Esophagus mucosa (tissue), 1 donor: ENCODE results near the gene BCLAF1. TPM values are rescaled to one million over a fixed set of nuclear protein-coding genes. Genes with fewer than 3 reads are reported as not detected.

Experiments used
- ATAC-seq: fragments of 200-7000 bp; cut with Tn5 transposase; one replicate; pipeline ENCODE4 v1.9.1; 2020
- total RNA-seq: library from RNA; stranded (reverse); gene quantifications from one replicate; pipeline ENCODE4 v1.2.4, GENCODE V29; 2023
- donor health status: DM: yes; HTN: yes; CAD: no.

BCLAF1 gene
- total RNA-seq, result 80.9 TPM

DNA sequence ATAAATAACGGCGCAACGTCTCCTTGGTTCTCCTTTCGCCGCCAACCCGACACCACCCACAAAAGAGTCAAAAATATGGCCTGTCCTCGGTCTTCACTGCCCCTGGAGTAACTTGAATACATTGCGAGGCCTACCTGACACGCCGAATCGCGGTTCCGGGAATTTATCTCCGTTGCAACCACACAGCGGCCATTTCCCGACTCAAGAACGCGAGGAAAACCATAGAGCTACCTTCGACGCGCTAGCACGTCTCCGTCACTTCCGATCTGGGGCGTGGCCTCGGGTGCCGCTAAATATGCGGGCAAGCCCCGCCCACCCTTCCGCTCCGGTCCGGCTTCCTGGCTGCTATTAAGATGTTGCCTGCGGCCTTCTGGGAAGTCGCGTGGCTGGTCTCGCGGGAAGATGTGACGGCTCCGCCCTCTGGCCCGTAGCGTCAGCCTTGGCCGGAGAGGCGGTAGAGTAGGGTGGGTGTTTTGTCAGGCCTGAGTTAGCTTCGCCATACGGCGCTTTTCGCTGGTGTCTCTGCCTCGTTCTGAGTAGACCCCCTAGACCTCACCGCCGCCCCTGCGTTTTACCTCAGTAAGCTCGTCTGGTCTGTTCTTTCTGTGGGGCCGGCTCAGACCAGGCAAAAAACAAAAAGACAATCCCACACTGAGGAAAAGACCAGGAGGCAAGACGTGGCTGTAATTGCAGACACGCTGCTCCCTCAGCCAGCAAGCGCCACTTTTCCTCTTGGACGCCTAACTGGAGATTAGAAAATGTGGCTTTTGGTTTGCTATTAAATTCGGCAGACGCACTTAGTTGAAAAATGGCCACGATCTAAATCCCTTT, at the start of gene BCLAF1:
BCLAF1 (minus strand) TSS at position 268 of the 831 bp plus-strand sequence. CDS start 9,980 bp downstream, outside the sequence.
- peak; percentile 97 for ATAC-seq

GRCh38 chr6:136338486-136338885, 48.8 kb upstream of the BCLAF1 start:
- no peak for ATAC-seq

DNA sequence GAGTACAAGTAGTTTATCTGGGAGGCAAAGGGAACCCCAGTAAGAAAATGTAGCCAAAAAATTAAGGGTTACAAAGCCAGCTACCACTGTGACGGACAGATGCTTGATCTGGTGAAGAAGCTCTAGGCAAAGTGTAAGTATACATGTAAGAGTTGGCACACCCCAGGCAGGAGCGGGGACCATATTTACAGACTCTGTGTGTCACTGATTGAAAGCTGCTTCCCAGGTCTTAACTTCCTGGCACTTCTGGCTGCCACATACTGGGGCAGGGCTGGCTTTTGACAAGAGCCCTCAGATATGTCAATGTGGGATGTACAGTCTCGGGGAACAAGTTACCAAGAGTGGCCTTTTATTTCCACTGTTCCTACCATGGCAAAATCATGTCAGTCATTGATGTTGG, 48.0 kb upstream of the BCLAF1 start:
- no peak for ATAC-seq

- no peak for ATAC-seq
Observed at GRCh38 chr6:136337121-136337520, 47.5 kb upstream of the BCLAF1 start.

GRCh38 chr6:136335736-136336363, 46.2 kb upstream of the BCLAF1 start:
- no peak for ATAC-seq

- ATAC-seq, result no peak
Observed at GRCh38 chr6:136334853-136335252, 45.2 kb upstream of the BCLAF1 start.

GRCh38 chr6:136334465-136334846, 44.8 kb upstream of the BCLAF1 start:
- no peak for ATAC-seq

DNA sequence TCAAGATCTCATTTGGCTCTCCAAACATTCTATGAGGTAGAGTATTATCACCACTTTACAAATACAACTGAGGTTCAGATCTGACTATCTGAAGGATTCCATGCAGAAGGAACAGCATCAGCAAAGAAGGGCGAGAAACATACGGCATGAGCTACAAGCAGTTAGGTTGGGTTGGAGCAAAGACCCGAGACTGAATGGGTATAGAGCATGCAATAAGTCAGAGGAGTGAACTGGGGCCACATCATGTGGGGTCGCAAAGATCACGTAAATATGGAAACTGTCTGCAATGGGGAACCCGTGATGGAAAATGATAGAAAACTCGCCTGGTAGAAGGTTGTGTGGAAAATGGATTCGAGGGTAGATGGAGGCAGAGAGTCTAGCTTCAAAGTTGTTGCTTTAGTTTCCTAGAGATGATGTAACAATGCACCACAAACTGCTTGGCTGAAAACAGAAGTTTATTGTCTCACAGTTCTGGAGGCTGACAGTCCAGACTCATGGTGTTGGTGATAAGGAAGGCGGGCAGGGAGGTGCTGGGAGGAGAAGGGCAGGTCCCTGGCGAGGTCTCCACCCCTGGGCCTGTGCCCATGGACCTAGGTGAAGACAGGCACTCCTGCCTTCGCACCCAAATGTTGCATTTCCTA, 44.3 kb upstream of the BCLAF1 start:
- no peak for ATAC-seq

DNA sequence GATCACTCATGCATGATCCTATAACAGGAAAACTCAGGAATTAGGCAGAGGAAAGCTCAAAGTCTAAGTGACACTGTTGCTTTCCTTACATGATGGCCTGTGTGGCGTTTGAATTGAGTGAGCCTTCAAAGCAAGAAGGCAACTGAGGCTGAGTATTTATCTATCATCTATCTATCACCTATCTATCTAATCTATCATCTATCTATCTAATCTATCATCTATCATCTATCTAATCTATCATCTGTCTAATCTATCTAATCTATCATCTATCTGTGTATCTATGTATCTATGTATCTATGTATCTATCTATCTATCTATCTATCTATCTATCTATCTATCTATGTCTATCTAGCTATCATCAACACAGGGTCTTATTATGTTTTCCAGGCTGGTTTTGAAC, 41.8 kb upstream of the BCLAF1 start:
- no peak for ATAC-seq

GRCh38 chr6:136330634-136331033, 41.0 kb upstream of the BCLAF1 start:
- no peak for ATAC-seq

DNA sequence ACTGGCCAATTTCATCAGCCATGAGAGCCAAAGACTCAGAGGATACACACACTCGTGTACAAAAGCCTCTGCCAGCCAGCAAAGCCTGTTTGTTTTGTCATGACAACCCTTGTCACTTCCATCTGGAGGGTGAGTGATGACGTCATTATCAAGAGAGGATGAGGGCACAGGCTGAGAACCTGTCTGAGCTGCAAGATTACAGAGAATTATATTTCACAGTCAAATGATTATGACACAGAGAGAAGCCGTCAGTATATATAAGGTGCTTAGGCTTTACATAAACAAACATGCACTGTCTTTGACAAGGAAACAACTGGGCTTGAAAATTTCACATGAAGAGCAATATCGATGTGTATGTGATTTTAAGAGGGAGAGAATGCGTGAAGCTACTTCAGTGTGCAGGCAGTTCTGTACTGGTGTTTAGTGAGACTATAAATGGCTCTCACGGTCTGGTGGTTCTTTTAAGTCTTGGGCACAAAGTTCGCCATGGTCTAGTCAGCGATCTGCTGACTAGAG, 36.5 kb upstream of the BCLAF1 start:
- peak; percentile 96 for ATAC-seq

GRCh38 chr6:136324686-136325380, 35.2 kb upstream of the BCLAF1 start:
- ATAC-seq, result no peak

GRCh38 chr6:136323431-136324112, 33.9 kb upstream of the BCLAF1 start:
- no peak for ATAC-seq

GRCh38 chr6:136319732-136320131, 30.1 kb upstream of the BCLAF1 start:
- no peak for ATAC-seq

GRCh38 chr6:136318676-136319075, 29.0 kb upstream of the BCLAF1 start:
- no peak for ATAC-seq

GRCh38 chr6:136317971-136318370, 28.3 kb upstream of the BCLAF1 start:
- ATAC-seq, result no peak

DNA sequence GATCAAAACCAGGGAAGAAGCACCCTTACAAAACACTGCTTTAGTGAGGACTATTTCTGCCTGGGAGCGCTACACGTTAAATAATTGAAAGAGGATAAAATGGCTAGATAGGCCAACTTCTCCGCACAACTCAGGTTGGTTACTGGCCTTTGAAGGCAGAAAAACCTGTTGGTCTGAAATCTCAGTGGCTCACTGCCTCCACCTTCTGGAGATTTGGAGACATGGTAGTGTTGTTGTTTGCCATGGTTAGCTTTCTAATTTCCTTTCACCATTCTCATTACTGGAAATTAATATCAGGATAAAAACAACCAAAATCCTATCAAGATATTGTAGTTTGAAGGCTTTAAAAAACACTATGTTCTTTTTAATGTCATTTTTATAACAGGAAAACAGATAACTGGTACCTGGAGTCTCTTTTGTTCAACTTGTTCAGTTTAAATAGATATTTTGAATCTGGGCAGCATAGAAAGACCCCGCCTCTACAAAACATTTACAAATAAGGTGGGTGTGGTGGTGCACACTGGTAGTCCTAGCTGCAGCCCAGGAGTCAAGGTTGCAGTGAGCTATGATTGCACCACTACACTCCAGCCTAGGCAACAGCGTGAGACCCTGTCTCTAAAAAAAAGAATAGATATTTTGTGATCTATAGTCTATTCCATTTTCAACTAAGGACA, 27.5 kb upstream of the BCLAF1 start:
- ATAC-seq, result peak; percentile 90

DNA sequence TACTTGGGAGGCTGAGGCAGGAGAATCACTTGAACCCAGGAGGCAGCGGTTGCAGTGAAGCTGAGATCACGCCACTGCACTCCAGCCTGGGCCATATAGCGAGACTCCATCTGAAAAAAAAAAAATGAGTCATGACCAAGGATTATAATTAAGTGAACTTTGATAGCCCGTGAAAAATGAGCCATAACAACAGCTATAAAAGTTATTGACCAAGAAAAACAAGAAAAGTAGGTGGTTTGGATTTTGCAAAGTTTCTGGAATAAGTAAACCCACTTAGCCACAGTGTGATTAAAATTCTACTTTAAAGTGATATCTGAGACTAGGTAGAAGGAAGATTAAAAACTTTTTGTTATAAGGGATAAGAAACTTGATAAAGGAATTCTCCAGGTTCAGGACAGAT, 25.9 kb upstream of the BCLAF1 start:
- ATAC-seq, result no peak

DNA sequence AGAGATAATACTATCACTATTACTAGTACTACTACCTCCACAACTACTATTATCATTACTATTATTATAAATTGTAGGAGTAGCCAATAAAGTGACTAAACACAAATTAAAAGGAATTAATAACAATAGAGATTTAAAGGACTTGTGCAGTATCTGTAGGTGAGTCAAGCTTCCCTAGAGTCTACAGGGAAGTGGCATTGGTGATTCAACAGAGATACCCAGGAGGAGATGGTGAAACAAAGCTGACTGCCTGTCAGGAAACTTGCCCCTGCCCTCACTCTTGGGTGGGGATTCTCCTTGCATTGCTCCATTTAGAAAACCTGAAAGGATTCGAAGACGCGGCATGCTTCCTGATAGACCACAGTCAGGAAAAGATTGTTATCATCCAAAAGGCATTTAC, 23.3 kb upstream of the BCLAF1 start:
- ATAC-seq, result peak; percentile 67

- ATAC-seq, result no peak
Observed at GRCh38 chr6:136309729-136310311, 20.2 kb upstream of the BCLAF1 start.

GRCh38 chr6:136309171-136309570, 19.5 kb upstream of the BCLAF1 start:
- ATAC-seq, result no peak
